Bronchial epithelial cell (primary cell): ENCODE results near the gene ZNF263. TPM values are rescaled to one million over a fixed set of nuclear protein-coding genes. Genes with fewer than 3 reads are reported as not detected.

ENCODE experiments used
- DNase-seq: peaks from one replicate; pipeline ENCODE4 v3.0.0-alpha.2; 2010; ENCODE audit warnings: low read depth
- FAIRE-seq: peaks from 2 replicates; lab custom pipeline; 2011; peaks lifted over from hg19 to GRCh38; lab: Jason Lieb, UNC
- H3K27me3 ChIP-seq: 2 replicates; pipeline ENCODE4 v1.5.1; 2011; ENCODE audit warnings: low read length; ENCODE audit not compliant: control insufficient read depth, insufficient read depth
- H3K36me3 ChIP-seq: 2 replicates; pipeline ENCODE4 v1.5.1; 2011; ENCODE audit warnings: low read length; ENCODE audit not compliant: control insufficient read depth, insufficient read depth
- H3K4me3 ChIP-seq: 2 replicates; pipeline ENCODE4 v1.5.1; 2011; ENCODE audit warnings: mild to moderate bottlenecking, low read depth, low read length, control low read depth
- CTCF ChIP-seq: IDR thresholded peaks from 2 replicates; pipeline ENCODE4 v1.5.1; 2011; ENCODE audit warnings: mild to moderate bottlenecking, moderate library complexity, low read length, control low read depth, inconsistent platforms; ENCODE audit not compliant: insufficient read depth, severe bottlenecking
- total RNA-seq: library from RNA; depleted of rRNA; stranded (reverse); fragments of >200 nt; gene quantifications from 2 replicates; pipeline ENCODE4 v1.2.1, GENCODE V29; 2014

The ZNF263 gene
- total RNA-seq, 1 donor from 2014 or later = 60.6 TPM

GRCh38 chr16:3317315-3317999 is 34.2 kb downstream of the ZNF263 start:
- no peak overlapping the region for H3K4me3 ChIP-seq
- H3K36me3 ChIP-seq = peaks cover 10% of the 10 kb centered on the region
- no peaks in the 10 kb centered on the region for H3K27me3 ChIP-seq
- TF ChIP-seq CTCF = no peak
- no peak for FAIRE-seq
- peak; percentile 13 for DNase-seq

- no peak for TF ChIP-seq CTCF
- peaks cover 2% of the 10 kb centered on the region for H3K36me3 ChIP-seq
- no peak overlapping the region for H3K4me3 ChIP-seq
- no peaks in the 10 kb centered on the region for H3K27me3 ChIP-seq
- DNase-seq = no peak
- FAIRE-seq = no peak
Observed at GRCh38 chr16:3321816-3322215, 38.5 kb downstream of the ZNF263 start.

GRCh38 chr16:3327514-3327913 is 44.2 kb downstream of the ZNF263 start:
- H3K36me3 ChIP-seq = no peaks in the 10 kb centered on the region
- no peaks in the 10 kb centered on the region for H3K27me3 ChIP-seq
- no peak for TF ChIP-seq CTCF
- FAIRE-seq (no peak), DNase-seq (no peak)
- H3K4me3 ChIP-seq = no peak overlapping the region

- Histone ChIP-seq H3K36me3 (no peaks in the 10 kb centered on the region), H3K27me3 (no peaks in the 10 kb centered on the region), H3K4me3 (no peak overlapping the region)
- FAIRE-seq (no peak), DNase-seq (no peak)
- no peak for TF ChIP-seq CTCF
Observed at GRCh38 chr16:3328104-3328503, 44.8 kb downstream of the ZNF263 start.

GRCh38 chr16:3328643-3329042 is 45.4 kb downstream of the ZNF263 start:
- no peaks in the 10 kb centered on the region for H3K36me3 ChIP-seq
- H3K27me3 ChIP-seq = no peaks in the 10 kb centered on the region
- peak; percentile 7 for FAIRE-seq
- DNase-seq = no peak
- H3K4me3 ChIP-seq = no peak overlapping the region
- no peak for TF ChIP-seq CTCF

Other genes starting within 250 kb of the ZNF263 start
- 24.5 and 56.1 TPM in 2 replicates for gene BICDL2, start 246.5 kb upstream of the ZNF263 start, total RNA-seq
- gene MMP25, start 236.9 kb upstream of the ZNF263 start, total RNA-seq = under 0.01 and 0.13 TPM in 2 replicates
- 0.53 and 2.8 TPM in 2 replicates for gene IL32, start 217.9 kb upstream of the ZNF263 start, total RNA-seq
- gene ZSCAN10, start 184.2 kb upstream of the ZNF263 start, total RNA-seq = not detected in 2 replicates
- 17.5 and 22.4 TPM in 2 replicates for gene ZNF205, start 170.9 kb upstream of the ZNF263 start, total RNA-seq
- 7.6 and 10.6 TPM in 2 replicates for gene ZNF213, start 148.5 kb upstream of the ZNF263 start, total RNA-seq
- not detected in 2 replicates for gene OR1F1, start 95.3 kb upstream of the ZNF263 start, total RNA-seq
- gene ZNF200, start 48.3 kb upstream of the ZNF263 start, total RNA-seq = 9.5 and 9.9 TPM in 2 replicates
- gene MEFV, start 26.9 kb upstream of the ZNF263 start, total RNA-seq = not detected in 2 replicates
- gene TIGD7, start 21.9 kb downstream of the ZNF263 start, total RNA-seq = 2.4 and 5.5 TPM in 2 replicates
- gene ZNF75A, start 22.0 kb downstream of the ZNF263 start, total RNA-seq = 22.9 and 23.2 TPM in 2 replicates
- not detected in 2 replicates for gene OR2C1, start 72.4 kb downstream of the ZNF263 start, total RNA-seq
- 15.6 and 17.4 TPM in 2 replicates for gene ZSCAN32, start 117.5 kb downstream of the ZNF263 start, total RNA-seq
- 4.2 TPM in 2 replicates for gene ZNF174, start 117.7 kb downstream of the ZNF263 start, total RNA-seq
- 1.3 and 1.9 TPM in 2 replicates for gene ZNF597, start 160.0 kb downstream of the ZNF263 start, total RNA-seq
- gene NAA60, start 160.2 kb downstream of the ZNF263 start, total RNA-seq = 5.0 and 10.0 TPM in 2 replicates
- gene C16orf90, start 212.0 kb downstream of the ZNF263 start, total RNA-seq = not detected in 2 replicates
- gene CLUAP1, start 217.5 kb downstream of the ZNF263 start, total RNA-seq = 8.2 and 16.9 TPM in 2 replicates